Erythroblast (primary cell): ENCODE results near the gene TBC1D8.

Source experiments
- GATA1 ChIP-seq: IDR thresholded peaks from 2 replicates; pipeline ENCODE4 v1.6.1; 2011; ENCODE audit warnings: low read depth, mild to moderate bottlenecking, control low read depth, low read length, moderate library complexity
- POLR2A ChIP-seq: IDR thresholded peaks from 2 replicates; pipeline ENCODE4 v1.6.1; 2011; ENCODE audit warnings: mild to moderate bottlenecking, low read length

GRCh38 chr2:100963026-100963375 is 188.2 kb downstream of the TBC1D8 start:
- TF ChIP-seq POLR2A = no peak
- TF ChIP-seq GATA1 = no peak
